GM19372 (cell line): ENCODE data around the gene GRAP.

ENCODE experiments used
- ATAC-seq: cut with Tn5 transposase; IDR thresholded peaks from one replicate; pipeline ENCODE4 v1.9.1; 2021; ENCODE audit warnings: mild to moderate bottlenecking, low read depth, moderate library complexity; ENCODE audit not compliant: unreplicated experiment

Gene GRAP

DNA sequence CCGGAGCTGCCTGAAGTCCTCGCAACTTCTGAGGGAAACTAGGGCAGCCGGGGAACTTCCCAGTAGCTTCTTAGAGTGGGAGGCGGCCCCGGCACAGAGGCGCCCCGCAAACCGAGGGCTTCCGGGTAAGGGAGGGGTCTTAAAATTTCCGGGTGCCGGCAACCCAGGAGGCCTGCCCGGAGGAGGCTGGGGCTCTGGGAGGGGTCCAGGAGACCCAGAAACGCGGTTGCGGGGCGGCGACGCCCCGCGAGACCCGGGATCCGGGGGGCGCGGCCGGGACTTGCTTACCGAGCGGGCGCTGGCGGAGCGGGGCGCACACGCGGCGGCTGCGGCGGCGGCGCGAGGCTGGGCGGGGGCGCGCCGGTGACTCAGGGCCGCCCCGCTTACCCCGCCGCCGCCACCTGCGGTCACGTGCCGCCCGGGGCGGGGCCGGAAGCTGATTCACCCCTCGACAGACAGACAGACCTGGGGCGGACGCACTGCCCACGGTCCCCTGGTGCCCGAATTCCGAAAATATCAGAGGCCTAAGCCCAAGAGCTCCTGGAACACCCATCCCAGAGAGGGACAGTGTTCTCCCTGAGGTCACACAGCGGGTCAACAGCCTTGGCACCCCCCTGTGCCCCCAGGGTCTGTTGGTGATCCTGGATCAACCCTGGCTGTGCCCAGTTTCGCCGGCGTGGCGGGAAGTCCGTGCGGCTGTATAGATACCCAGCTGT, 42.2 kb downstream of the GRAP start, which contains the start of gene FAM83G:
Gene FAM83G (minus strand): TSS at position 344 of the 716 bp plus-strand sequence. CDS start 723 bp downstream, outside the sequence.
- ATAC-seq: peak; percentile 66

DNA sequence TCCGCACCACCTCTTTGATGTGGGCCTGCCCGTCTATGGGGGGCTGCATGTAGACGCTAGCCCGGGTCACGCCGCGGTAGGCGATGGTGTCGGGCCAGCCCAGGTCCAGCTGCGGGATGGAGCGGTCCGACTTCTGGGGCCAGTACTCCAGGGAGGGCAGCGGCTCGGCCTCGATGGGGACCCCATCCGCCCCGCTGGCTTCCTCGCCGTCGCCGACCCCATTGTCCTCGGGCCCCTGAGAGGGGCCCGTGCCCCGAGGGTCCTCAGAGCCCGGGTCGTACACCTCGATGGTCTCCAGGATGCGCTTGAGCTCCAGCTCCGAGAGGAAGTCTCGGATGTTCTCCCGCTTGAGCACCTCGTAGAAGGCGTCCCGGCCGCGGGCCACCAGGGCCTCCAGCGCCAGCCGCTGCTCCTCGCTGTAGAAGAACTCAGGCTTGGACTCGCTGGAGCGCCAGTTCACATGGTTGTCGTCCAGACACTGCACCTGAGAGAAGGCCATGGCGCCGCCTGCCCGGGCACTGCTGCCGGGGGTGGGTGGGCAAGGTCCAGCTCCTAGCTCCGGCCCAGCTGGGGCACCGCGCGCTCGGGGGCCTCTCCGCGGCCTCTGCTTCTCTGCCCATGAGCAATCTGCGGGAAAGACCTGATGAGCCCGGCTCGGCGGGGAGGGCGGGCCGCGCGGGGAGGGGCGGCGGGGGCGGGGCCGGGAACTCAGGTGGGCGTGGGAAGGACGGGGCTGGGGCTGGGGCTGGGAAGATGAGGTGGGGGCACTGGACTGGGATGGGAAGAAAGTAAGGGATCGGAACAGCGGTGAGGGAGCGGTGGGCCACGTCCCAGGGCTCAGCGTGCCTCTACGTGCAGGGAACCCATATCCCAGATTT, 43.0 kb downstream of the GRAP start:
- ATAC-seq: peak; percentile 21

DNA sequence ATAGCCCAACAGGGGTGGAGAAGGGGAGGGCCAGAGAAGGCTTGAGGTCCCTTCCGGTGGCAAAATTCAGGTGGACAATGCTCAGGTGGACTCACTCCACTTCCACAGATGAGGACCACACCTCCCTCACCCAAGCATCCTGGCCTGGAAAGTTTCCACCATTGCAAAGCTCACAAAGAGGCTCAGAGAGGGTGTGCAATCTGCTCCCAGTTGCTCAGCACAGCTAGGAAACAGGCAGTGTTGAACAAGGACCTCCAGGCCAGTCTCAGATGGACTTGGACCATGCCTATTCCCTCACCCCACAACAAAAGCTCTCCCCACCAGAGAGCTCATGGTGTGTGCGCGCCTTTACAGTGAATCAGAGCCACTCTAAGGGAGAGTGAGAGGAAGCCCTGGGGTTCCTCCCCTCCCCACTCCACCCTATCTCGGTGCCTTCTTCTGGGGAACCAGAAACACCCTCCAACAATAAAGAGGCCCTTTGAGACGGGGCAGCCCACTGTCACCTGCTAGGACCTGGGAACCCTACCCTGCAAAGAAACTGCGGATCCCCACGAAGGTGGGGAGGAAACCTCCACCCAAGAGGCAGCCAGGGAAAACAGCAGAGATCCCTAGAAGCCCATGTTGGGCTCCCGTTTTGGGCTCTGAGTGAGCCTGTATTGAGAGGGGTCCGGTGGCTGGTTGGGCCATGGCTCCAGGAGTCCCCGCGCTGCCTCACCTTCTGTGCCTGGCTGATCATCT, 43.8 kb downstream of the GRAP start:
- ATAC-seq: no peak

- ATAC-seq: no peak
Measured at GRCh38 chr17:19001907-19002590, 44.7 kb downstream of the GRAP start.

- no peak for ATAC-seq
Measured at GRCh38 chr17:19000531-19001325, 46.0 kb downstream of the GRAP start.

DNA sequence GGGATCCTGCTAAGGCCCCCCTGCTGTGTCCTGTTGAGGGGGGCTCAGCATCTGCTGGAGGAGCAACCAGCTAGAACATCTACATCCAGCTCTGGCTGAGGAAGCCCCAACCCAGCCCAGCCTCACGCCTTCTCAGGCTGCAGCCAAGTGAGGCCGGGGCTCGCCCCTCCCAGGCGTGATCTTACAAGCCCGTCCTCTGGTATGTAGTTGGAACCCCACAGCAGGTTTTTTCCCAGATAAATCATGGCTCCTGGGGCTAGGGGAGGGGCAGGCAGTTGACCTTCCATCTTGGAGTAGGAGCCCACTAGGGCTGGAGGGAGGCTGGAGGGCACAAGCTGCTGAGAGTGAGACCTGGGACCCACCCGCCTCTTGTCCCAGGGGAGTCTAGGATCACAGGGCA, 46.8 kb downstream of the GRAP start:
- ATAC-seq: no peak

DNA sequence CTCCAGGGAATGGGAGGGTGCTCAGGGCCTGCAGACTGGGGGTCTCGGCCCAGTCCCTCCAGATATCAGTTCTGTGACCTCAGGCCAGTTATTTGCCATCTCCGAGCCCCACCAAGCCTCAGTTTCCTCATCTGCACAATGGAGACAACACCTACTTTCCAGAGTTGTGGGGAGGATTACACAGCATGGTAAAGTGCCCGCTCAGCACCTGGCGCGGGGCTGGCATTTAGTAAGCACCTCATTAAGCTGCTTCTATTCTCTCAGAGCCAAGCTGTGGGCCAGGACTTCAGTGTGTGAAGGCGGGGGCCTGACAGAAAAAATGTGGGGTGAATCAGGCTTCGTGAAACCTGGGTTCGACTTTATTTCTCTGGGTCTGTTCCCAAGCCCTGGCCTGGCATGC, 47.4 kb downstream of the GRAP start:
- no peak for ATAC-seq

DNA sequence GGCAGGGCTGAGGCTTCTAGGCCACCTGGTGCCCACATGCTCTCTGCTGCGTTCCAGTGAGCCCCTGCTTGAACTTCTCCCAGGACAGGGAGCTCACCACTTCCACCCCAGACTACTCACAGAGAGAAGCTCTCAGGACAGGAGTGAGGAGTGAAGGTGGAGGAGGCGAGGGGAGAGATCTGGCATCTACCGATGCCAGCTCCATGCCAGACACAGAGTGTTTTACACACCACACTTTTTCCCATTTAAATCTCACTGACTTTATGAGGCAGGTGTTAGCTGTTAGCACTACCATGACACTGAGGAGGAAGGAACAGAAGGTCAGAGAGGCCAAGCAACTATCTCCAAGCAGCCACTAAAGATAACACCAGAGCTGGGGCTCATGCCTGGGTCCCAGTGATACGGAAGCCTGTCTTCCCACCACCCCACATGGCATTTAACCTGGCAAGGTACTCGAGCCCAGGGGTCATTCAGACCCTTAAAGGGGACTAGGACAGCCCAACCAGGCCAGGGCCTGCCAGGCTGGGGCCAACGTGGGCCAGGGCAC, 49.0 kb downstream of the GRAP start:
- ATAC-seq: no peak

DNA sequence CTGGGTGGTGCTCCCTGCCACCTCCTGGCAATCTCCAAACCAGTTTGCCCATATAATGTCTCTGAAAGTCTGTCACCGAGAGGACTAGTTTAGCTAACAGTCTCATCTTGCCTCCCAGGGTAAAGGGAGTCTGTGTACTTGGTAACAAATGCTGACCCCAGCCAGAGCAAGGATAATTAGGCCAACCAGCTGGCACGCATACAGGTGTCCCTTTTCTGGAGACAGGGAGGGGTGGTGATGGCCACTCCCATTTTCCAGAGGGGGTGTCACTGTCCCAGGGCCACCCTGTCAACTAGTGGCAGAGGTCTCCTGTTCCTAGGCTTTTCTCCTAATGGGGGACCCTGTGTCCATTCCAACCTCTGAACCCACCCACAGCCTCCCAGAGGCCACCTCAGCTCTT, 50.3 kb downstream of the GRAP start:
- ATAC-seq: no peak

DNA sequence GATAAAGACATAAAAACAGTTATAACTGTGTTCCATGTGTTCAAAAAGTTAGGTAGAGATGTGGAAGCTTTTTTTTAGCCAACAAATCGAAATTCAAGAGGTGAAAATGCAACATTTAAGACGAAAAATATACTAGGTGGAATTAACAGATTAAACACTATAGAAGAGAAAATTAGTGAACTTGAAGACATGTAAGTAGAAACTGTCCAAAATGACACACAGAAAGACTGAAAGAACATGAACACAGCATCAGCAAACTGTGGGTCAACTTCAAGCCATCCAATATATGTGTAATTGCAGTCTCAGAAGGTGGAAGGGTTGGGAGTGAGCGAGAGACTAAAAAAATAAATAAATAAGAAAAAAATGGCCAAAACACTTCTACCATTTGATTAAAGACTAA, 51.5 kb downstream of the GRAP start:
- ATAC-seq: no peak

DNA sequence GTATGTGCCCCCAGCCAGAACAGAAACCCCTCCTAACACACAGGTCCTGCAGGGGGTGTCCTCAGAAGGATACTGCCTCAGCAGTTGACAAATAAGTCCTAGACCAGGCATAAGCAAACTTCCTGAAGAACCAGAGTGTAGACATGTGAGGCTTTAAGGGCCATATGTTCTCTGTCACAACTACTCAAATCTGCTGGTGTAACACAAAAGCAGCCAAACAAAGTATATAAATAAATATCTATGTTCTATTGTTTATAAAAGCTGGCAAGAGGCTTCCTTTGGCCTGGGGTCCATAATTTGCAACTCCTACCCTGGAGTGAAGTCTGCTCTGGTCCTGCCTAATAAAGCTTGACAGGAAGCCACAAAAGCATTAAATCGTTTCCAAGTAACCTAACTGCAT, 52.1 kb downstream of the GRAP start:
- ATAC-seq: no peak

DNA sequence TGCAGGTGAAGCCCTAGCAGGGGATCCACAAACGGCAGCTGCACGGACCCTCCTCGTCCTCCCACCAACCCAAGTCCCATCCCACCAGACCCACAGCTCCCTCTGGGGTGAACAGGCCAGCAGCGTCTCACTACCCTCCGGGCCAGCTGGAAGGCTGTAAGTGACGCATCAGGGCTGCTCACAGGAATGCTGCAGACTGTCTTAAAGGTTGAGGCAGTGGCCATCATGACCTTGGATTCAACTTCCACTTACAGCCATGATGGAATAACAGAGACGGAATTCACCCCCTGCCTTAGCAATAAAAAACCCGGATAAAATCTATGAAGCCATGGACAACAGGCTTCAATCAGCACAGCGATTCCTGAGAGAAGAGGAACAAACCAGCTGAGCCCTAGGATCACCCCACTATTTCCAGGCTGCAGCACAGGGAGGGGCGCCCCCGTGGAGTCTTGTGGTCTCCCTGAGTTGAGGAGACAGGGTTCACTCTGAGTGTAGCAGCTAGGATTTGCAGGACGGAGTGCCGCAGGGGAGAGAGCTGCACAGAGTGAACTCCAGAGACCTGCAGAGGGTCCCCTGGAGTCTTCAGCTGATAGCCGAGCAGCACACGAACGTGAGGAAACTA, 52.7 kb downstream of the GRAP start:
- ATAC-seq: no peak

DNA sequence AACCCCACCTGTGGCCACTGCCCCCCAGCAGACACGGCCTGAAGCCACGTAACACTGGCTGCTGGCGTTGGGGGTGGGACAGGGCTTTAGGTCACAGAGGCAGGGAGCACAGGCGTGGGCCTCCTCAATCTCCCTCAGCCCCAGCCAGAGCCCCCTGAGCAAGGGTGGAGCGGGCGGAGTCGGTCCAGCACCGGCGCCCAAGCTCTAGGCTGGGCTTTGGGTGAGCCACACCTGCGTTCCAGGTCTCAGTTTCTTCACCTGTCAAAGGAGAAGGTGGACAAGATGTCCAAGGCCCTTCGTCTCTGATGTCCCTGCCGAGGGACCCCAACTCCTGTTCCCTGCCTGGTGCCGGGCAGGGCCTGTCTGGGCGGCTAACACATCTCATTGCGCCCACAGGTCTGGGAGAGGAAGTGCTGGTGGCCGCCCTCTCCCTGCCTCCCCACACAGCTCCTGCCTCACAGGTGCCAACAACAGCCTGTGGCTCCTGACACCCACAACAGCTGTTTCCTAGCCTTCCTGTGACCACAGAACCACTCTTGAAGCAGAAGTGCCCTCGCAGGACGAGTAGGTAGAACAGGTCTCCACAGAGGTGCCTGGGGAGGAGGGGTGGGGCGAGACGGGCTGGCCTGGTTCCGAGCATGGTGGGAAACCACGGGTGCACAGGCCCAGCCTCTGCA, 54.2 kb downstream of the GRAP start:
- no peak for ATAC-seq

- ATAC-seq: no peak
Measured at GRCh38 chr17:18991531-18992315, 55.0 kb downstream of the GRAP start.

DNA sequence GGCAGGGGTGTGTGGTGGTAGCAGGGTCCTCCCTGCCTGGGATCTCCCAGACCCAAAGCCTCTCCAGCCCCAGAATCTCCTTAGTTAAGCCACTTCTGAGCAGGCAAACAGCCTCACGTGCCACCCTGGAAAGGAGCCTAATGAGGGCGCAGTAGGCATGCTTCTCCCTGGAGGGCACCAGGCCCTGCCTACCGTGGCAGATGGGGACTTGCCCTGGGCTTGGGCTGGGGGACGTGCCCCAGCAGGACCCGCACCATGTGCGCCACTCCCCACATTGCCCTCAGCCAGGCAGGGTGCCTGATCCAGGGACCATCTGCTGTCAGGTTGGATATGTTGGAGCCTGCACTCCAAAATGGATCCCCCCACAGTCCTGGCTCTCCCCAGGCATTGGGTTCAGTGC, 56.4 kb downstream of the GRAP start:
- no peak for ATAC-seq

- ATAC-seq: no peak
Measured at GRCh38 chr17:18988546-18989173, 58.1 kb downstream of the GRAP start.

- ATAC-seq: no peak
Measured at GRCh38 chr17:18987862-18988545, 58.8 kb downstream of the GRAP start.
